SK-N-SH treated with all-trans-retinoic acid at 6 μM for 48 hours (cell line): Measurements from ENCODE around the gene TMC5.

Experiments used
- ATAC-seq: fragments of 200-7000 bp; cut with Tn5 transposase; 3 replicates; pipeline ENCODE4 v1.9.1; 2020; ENCODE audit warnings: mild to moderate bottlenecking, moderate library complexity
- ARNTL ChIP-seq: fragments of 450-650 bp; formaldehyde crosslinking; IDR thresholded peaks from 2 replicates; pipeline ENCODE4 v1.5.0; 2020; ENCODE audit warnings: low read depth, mild to moderate bottlenecking, moderate library complexity, borderline replicate concordance
- BACH2 ChIP-seq: fragments of 250-450 bp; sonication (Bioruptor Pico); IDR thresholded peaks from 2 replicates; pipeline ENCODE4 v1.9.0; 2021; ENCODE audit warnings: mild to moderate bottlenecking, borderline replicate concordance
- CSDC2 ChIP-seq: fragments of 250-450 bp; sonication (Bioruptor Pico); IDR thresholded peaks from 2 replicates; pipeline ENCODE4 v1.5.0; 2020; ENCODE audit warnings: mild to moderate bottlenecking, moderate library complexity
- ESRRG ChIP-seq: fragments of 250-450 bp; sonication (Bioruptor Pico); IDR thresholded peaks from 2 replicates; pipeline ENCODE4 v1.6.1; 2021; ENCODE audit warnings: mild to moderate bottlenecking
- GLIS3 ChIP-seq: fragments of 250-450 bp; sonication (Bioruptor Pico); IDR thresholded peaks from 2 replicates; pipeline ENCODE4 v1.5.0; 2020; ENCODE audit warnings: mild to moderate bottlenecking, moderate library complexity
- ISL1 ChIP-seq: fragments of 250-450 bp; sonication (Bioruptor Pico); IDR thresholded peaks from 2 replicates; pipeline ENCODE4 v2.1.2; 2022; ENCODE audit warnings: mild to moderate bottlenecking, moderate library complexity
- OSR1 ChIP-seq: fragments of 250-450 bp; sonication (Bioruptor Pico); IDR thresholded peaks from 2 replicates; pipeline ENCODE4 v1.8.0; 2022; ENCODE audit warnings: moderate library complexity, mild to moderate bottlenecking, inconsistent platforms
- PPARA ChIP-seq: fragments of 250-450 bp; sonication (Bioruptor Pico); IDR thresholded peaks from 2 replicates; pipeline ENCODE4 v1.5.0; 2020; ENCODE audit warnings: mild to moderate bottlenecking, borderline replicate concordance
- SNAI2 ChIP-seq: fragments of 250-450 bp; sonication (Bioruptor Pico); IDR thresholded peaks from 2 replicates; pipeline ENCODE4 v1.5.0; 2020; ENCODE audit warnings: mild to moderate bottlenecking, moderate library complexity
- TOX ChIP-seq: fragments of 250-450 bp; sonication (Bioruptor Pico); IDR thresholded peaks from 2 replicates; pipeline ENCODE4 v1.8.0; 2021; ENCODE audit warnings: mild to moderate bottlenecking, moderate library complexity, borderline replicate concordance
- ZC3H10 ChIP-seq: fragments of 250-450 bp; sonication (Bioruptor Pico); IDR thresholded peaks from 2 replicates; pipeline ENCODE4 v1.5.1; 2021; ENCODE audit warnings: mild to moderate bottlenecking, moderate library complexity
- ZFP3 ChIP-seq: fragments of 250-450 bp; sonication (Bioruptor Pico); IDR thresholded peaks from 2 replicates; pipeline ENCODE4 v1.5.0; 2020; ENCODE audit warnings: mild to moderate bottlenecking, moderate library complexity
- ZFP30 ChIP-seq: fragments of 450-650 bp; formaldehyde crosslinking; IDR thresholded peaks from 2 replicates; pipeline ENCODE4 v1.5.0; 2022; ENCODE audit warnings: mild to moderate bottlenecking, moderate library complexity
- ZNF565 ChIP-seq: fragments of 450-650 bp; formaldehyde crosslinking; conservative IDR thresholded peaks from 2 replicates; pipeline ENCODE4 v1.5.0; 2020; ENCODE audit warnings: low read depth, mild to moderate bottlenecking, moderate library complexity
- ZNF70 ChIP-seq: fragments of 450-650 bp; formaldehyde crosslinking; IDR thresholded peaks from 2 replicates; pipeline ENCODE4 v1.5.0; 2020; ENCODE audit warnings: mild to moderate bottlenecking, moderate library complexity
- ZNF8 ChIP-seq: fragments of 450-650 bp; formaldehyde crosslinking; IDR thresholded peaks from 2 replicates; pipeline ENCODE4 v1.5.0; 2020; ENCODE audit warnings: mild to moderate bottlenecking, moderate library complexity
- TF ChIP-seq, protein P1 (sequence below): fragments of 250-450 bp; sonication (Bioruptor Pico); IDR thresholded peaks from 2 replicates; pipeline ENCODE4 v1.5.0; 2020; ENCODE audit warnings: mild to moderate bottlenecking, moderate library complexity
- TF ChIP-seq, protein P2 (sequence below): fragments of 250-450 bp; sonication (Bioruptor Pico); IDR thresholded peaks from 2 replicates; pipeline ENCODE4 v1.8.0; 2021; ENCODE audit warnings: low read depth, mild to moderate bottlenecking, moderate library complexity, borderline replicate concordance
- TF ChIP-seq, protein P3 (sequence below): fragments of 250-450 bp; sonication (Bioruptor Pico); IDR thresholded peaks from 2 replicates; pipeline ENCODE4 v1.5.1; 2020; ENCODE audit warnings: low read depth, mild to moderate bottlenecking, moderate library complexity
- TF ChIP-seq, protein P4 (sequence below): fragments of 250-450 bp; sonication (Bioruptor Pico); IDR thresholded peaks from 2 replicates; pipeline ENCODE4 v1.5.1; 2021; ENCODE audit warnings: mild to moderate bottlenecking, moderate library complexity

The TMC5 gene

DNA sequence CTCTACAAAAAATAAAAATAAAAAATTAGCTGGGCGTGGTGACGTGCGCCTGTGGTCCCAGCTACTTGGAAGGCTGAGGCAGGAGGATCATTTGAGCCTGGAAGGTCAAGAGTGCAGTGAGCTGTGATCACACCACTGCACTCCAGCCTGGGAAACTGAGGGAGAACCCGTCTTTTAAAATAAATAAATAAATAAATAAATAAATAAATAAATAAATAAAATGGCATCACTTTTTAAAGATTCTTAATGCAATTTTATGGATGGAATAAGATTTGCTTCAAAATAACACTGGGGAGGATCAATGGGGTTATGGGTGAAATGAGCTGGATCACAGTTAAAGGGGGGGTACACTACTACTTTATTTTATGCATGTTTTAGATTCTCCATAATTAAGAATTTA is 89.3 kb downstream of the TMC5 start (continued):
- TF ChIP-seq, protein P1, sequence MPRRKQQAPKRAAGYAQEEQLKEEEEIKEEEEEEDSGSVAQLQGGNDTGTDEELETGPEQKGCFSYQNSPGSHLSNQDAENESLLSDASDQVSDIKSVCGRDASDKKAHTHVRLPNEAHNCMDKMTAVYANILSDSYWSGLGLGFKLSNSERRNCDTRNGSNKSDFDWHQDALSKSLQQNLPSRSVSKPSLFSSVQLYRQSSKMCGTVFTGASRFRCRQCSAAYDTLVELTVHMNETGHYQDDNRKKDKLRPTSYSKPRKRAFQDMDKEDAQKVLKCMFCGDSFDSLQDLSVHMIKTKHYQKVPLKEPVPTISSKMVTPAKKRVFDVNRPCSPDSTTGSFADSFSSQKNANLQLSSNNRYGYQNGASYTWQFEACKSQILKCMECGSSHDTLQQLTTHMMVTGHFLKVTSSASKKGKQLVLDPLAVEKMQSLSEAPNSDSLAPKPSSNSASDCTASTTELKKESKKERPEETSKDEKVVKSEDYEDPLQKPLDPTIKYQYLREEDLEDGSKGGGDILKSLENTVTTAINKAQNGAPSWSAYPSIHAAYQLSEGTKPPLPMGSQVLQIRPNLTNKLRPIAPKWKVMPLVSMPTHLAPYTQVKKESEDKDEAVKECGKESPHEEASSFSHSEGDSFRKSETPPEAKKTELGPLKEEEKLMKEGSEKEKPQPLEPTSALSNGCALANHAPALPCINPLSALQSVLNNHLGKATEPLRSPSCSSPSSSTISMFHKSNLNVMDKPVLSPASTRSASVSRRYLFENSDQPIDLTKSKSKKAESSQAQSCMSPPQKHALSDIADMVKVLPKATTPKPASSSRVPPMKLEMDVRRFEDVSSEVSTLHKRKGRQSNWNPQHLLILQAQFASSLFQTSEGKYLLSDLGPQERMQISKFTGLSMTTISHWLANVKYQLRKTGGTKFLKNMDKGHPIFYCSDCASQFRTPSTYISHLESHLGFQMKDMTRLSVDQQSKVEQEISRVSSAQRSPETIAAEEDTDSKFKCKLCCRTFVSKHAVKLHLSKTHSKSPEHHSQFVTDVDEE: no peak
- TF ChIP-seq SNAI2 (CRISPR knock-in tag): no peak
- no peak for TF ChIP-seq ARNTL (CRISPR knock-in tag)
- no peak for TF ChIP-seq BACH2
- no peak for TF ChIP-seq ZFP30 (CRISPR knock-in tag)
- TF ChIP-seq ZNF565 (CRISPR knock-in tag): no peak
- TF ChIP-seq, protein P2, sequence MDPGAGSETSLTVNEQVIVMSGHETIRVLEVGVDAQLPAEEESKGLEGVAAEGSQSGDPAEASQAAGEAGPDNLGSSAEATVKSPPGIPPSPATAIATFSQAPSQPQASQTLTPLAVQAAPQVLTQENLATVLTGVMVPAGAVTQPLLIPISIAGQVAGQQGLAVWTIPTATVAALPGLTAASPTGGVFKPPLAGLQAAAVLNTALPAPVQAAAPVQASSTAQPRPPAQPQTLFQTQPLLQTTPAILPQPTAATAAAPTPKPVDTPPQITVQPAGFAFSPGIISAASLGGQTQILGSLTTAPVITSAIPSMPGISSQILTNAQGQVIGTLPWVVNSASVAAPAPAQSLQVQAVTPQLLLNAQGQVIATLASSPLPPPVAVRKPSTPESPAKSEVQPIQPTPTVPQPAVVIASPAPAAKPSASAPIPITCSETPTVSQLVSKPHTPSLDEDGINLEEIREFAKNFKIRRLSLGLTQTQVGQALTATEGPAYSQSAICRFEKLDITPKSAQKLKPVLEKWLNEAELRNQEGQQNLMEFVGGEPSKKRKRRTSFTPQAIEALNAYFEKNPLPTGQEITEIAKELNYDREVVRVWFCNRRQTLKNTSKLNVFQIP (CRISPR knock-in tag): no peak
- TF ChIP-seq ZNF8 (CRISPR knock-in tag): no peak
- no peak for TF ChIP-seq ZNF70 (CRISPR knock-in tag)
- no peak for TF ChIP-seq TOX (CRISPR knock-in tag)

DNA sequence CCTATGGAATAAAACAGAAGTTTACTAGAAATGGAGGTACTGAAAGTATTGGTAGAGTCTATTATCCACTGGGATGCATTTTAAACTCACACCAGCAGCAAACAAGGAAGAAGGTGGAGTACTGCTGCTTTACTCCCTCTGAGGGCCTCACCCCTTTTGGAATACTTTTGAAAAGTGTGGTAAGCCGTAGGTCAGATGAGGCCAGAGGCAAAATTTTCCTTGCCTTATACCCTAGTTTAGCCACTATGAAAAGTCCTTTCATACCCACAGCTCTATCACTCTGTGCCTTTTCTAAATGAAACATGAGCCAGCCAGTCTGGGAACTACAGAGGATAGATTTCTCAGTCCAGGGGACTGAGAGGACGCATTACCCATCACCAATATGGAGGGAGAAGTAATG is 90.2 kb downstream of the TMC5 start:
- no peak for ATAC-seq
- TF ChIP-seq OSR1 (CRISPR knock-in tag): no peak
- no peak for TF ChIP-seq GLIS3 (CRISPR knock-in tag)
- TF ChIP-seq ZFP3: no peak
- TF ChIP-seq, protein P1: no peak
- TF ChIP-seq, protein P3, sequence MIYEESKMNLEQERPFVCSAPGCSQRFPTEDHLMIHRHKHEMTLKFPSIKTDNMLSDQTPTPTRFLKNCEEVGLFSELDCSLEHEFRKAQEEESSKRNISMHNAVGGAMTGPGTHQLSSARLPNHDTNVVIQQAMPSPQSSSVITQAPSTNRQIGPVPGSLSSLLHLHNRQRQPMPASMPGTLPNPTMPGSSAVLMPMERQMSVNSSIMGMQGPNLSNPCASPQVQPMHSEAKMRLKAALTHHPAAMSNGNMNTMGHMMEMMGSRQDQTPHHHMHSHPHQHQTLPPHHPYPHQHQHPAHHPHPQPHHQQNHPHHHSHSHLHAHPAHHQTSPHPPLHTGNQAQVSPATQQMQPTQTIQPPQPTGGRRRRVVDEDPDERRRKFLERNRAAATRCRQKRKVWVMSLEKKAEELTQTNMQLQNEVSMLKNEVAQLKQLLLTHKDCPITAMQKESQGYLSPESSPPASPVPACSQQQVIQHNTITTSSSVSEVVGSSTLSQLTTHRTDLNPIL (CRISPR knock-in tag): no peak
- no peak for TF ChIP-seq ZNF565 (CRISPR knock-in tag)
- TF ChIP-seq ZFP30 (CRISPR knock-in tag): no peak
- TF ChIP-seq, protein P4, sequence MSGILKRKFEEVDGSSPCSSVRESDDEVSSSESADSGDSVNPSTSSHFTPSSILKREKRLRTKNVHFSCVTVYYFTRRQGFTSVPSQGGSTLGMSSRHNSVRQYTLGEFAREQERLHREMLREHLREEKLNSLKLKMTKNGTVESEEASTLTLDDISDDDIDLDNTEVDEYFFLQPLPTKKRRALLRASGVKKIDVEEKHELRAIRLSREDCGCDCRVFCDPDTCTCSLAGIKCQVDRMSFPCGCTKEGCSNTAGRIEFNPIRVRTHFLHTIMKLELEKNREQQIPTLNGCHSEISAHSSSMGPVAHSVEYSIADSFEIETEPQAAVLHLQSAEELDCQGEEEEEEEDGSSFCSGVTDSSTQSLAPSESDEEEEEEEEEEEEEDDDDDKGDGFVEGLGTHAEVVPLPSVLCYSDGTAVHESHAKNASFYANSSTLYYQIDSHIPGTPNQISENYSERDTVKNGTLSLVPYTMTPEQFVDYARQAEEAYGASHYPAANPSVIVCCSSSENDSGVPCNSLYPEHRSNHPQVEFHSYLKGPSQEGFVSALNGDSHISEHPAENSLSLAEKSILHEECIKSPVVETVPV: no peak
- no peak for TF ChIP-seq TOX (CRISPR knock-in tag)
- TF ChIP-seq ARNTL (CRISPR knock-in tag): no peak
- no peak for TF ChIP-seq ESRRG (CRISPR knock-in tag)

DNA sequence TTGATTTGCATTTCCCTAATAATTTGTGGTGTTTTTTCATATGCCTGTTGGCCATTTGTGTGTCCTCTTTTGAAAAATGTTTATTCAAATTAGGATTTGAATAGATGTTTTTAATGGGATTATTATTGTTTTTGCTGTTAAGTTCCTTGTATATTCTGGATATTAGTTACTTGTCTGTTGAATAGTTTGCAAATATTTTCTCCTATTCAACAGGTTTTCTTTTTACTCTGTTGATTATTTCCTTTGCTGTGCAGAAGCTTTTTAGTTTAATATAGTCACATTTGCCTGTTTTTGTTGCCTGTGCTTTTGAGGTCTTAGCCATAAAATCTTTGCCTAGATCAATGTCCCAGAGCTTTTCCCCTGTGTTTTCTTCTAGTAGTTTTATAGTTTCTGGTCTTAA is 94.6 kb downstream of the TMC5 start:
- no peak for ATAC-seq
- TF ChIP-seq OSR1 (CRISPR knock-in tag): no peak
- no peak for TF ChIP-seq ISL1 (CRISPR knock-in tag)
- TF ChIP-seq CSDC2 (CRISPR knock-in tag): no peak
- TF ChIP-seq, protein P2 (CRISPR knock-in tag): no peak
- no peak for TF ChIP-seq ZFP30 (CRISPR knock-in tag)
- TF ChIP-seq PPARA (CRISPR knock-in tag): no peak
- TF ChIP-seq GLIS3 (CRISPR knock-in tag): no peak
- no peak for TF ChIP-seq ARNTL (CRISPR knock-in tag)
- TF ChIP-seq SNAI2 (CRISPR knock-in tag): no peak
- TF ChIP-seq, protein P3 (CRISPR knock-in tag): no peak
- no peak for TF ChIP-seq ZC3H10 (CRISPR knock-in tag)
- no peak for TF ChIP-seq BACH2
- no peak for TF ChIP-seq ZNF70 (CRISPR knock-in tag)
